ENCODE results near the gene WWP2. TPM values are rescaled to one million over a fixed set of nuclear protein-coding genes. Genes with fewer than 3 reads are reported as not detected.

The WWP2 gene
- total RNA-seq, 1 experiment from 2014 or later, result 22.8 TPM

GRCh38 chr16:69741519-69741918 is 20.6 kb upstream of the WWP2 start:
- POLR2A ChIA-PET, result no interaction called here
- no peaks in the 10 kb centered on the region for H3K27me3 ChIP-seq (ENCODE audit: control insufficient read depth, insufficient read depth, low read length)
- H3K9me3 ChIP-seq (ENCODE audit: control insufficient read depth, insufficient read depth, low read depth, low read length), result no peaks in the 10 kb centered on the region
- TF ChIP-seq CTCF (IDR thresholded peaks at IDR 0.05) (no peak), POLR2AphosphoS5 (IDR thresholded peaks at IDR 0.05; ENCODE audit: low read depth, low read length) (no peak), TCF7L2 (IDR thresholded peaks at IDR 0.05; ENCODE audit: low read depth, low read length) (no peak), REST (IDR thresholded peaks at IDR 0.05; ENCODE audit: insufficient read depth in 1 of 2, low read depth in 2 of 2, low read length in 1 of 2) (no peak), SIN3A (IDR thresholded peaks at IDR 0.05; ENCODE audit: borderline replicate concordance, insufficient read depth, low read depth, low read length) (no peak)
- CTCF ChIA-PET, result no interaction called here
- in situ Hi-C loops (cut with HindIII; ENCODE audit: low pct_unique_long_range_greater_than_20kb, low sequenced_read_pairs), result no loop called here
- H3K36me3 ChIP-seq (ENCODE audit: control insufficient read depth, insufficient read depth, low read length), result peaks cover 13% of the 10 kb centered on the region
- H3K4me3 ChIP-seq (ENCODE audit: low read depth in 2 of 2, low read length in 2 of 2), result no peak overlapping the region
- no TSS peak for BruUV-seq (replicated peaks)
- no peak for ATAC-seq
- intact Hi-C loops (cut with micrococcal nuclease; ENCODE audit: unreplicated experiment), result no loop called here
- H3K4me1 ChIP-seq (ENCODE audit: control insufficient read depth, insufficient read depth, low read length), result no peaks in the 10 kb centered on the region
- H3K27ac ChIP-seq (ENCODE audit: low read length), result no peak overlapping the region
- DNase-seq (ENCODE audit: low read depth, low spot score), result no peak

- H3K27ac ChIP-seq (ENCODE audit: low read length), result no peak overlapping the region
- intact Hi-C loops (cut with micrococcal nuclease; ENCODE audit: unreplicated experiment) (no loop called here), in situ Hi-C loops (cut with HindIII; ENCODE audit: low pct_unique_long_range_greater_than_20kb, low sequenced_read_pairs) (no loop called here)
- POLR2A ChIA-PET, result no interaction called here
- H3K27me3 ChIP-seq (ENCODE audit: control insufficient read depth, insufficient read depth, low read length), result no peaks in the 10 kb centered on the region
- no peaks in the 10 kb centered on the region for H3K9me3 ChIP-seq (ENCODE audit: control insufficient read depth, insufficient read depth, low read depth, low read length)
- H3K4me3 ChIP-seq (ENCODE audit: low read depth in 2 of 2, low read length in 2 of 2), result no peak overlapping the region
- CTCF ChIA-PET, result no interaction called here
- no peaks in the 10 kb centered on the region for H3K4me1 ChIP-seq (ENCODE audit: control insufficient read depth, insufficient read depth, low read length)
- TSS peak; percentile 72 for BruUV-seq (replicated peaks)
- H3K36me3 ChIP-seq (ENCODE audit: control insufficient read depth, insufficient read depth, low read length), result peaks cover 13% of the 10 kb centered on the region
- no peak for TF ChIP-seq CTCF (IDR thresholded peaks at IDR 0.05)
- no peak for TF ChIP-seq POLR2AphosphoS5 (IDR thresholded peaks at IDR 0.05; ENCODE audit: low read depth, low read length)
- TF ChIP-seq REST (IDR thresholded peaks at IDR 0.05; ENCODE audit: insufficient read depth in 1 of 2, low read depth in 2 of 2, low read length in 1 of 2), result no peak
- no peak for TF ChIP-seq TCF7L2 (IDR thresholded peaks at IDR 0.05; ENCODE audit: low read depth, low read length)
- no peak for TF ChIP-seq SIN3A (IDR thresholded peaks at IDR 0.05; ENCODE audit: borderline replicate concordance, insufficient read depth, low read depth, low read length)
- DNase-seq (ENCODE audit: low read depth, low spot score) (no peak), ATAC-seq (no peak)
Measured at GRCh38 chr16:69741951-69742904, 19.9 kb upstream of the WWP2 start.
